Stimulated activated CD4-positive, alpha-beta T cell treated with anti-CD3 and anti-CD28 coated beads, Interleukin-12 subunit alpha, Interleukin-12 subunit beta, amount 100 ng/mL, for 48 hours (primary cell): ENCODE data around the gene WDR27.

ENCODE experiments used
- DNase-seq, 3 donors: peaks; one replicate each; pipeline ENCODE4 v3.0.0-alpha.2; 2020; ENCODE audit warnings: low read depth in 2 of 3, low spot score in 1 of 3

WDR27 gene

GRCh38 chr6:169416249-169416648 is 285.6 kb downstream of the WDR27 start:
- DNase-seq: no peak

DNA sequence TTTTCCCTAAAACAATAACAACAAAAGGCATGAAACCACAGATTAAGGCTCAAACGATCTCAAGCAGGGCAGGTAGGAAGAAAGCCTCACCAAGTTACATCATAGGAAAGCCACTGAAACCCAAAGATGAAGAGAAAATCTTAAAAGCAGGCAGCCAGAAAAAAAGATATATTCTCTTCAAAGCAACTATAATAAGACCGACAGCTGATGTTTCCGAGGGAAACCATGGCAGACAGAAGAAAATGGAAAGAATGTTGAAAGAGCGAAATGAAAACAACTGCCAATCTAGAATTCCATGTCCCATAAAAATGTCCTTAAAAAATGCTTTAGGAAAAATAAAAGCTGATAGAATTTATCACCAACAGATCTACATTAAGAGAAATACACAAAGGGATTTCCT is 286.6 kb downstream of the WDR27 start:
- DNase-seq: no peak

- no peak for DNase-seq
These were observed 290.1 kb downstream of the WDR27 start for GRCh38 chr6:169411722-169412121.

- no peak for DNase-seq
These were observed 290.5 kb downstream of the WDR27 start for GRCh38 chr6:169411296-169411695.

GRCh38 chr6:169409742-169410312 is 292.0 kb downstream of the WDR27 start:
- no peak for DNase-seq

DNA sequence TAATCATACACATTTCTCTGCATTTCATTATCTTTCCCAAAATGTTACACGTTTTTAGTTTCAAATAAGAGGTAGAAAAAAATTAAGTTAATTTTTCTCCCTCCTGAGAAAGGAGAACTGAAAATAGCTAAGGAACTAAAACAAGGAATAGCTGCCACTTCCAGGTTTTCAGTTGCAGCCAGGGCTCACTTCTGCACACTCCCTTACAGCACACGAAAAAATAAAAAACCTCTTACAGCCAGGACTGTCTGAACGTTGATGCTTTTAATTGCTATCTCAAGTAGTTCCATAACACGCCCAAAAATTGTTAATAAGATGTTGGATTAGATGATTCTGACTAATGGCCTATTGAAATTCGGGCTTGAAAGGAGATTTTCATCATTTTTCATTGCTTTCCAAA is 294.5 kb downstream of the WDR27 start:
- no peak for DNase-seq
